Upper lobe of left lung (tissue), 6 donors: ENCODE data around the gene HS3ST5. TPM values are rescaled to one million over a fixed set of nuclear protein-coding genes. Genes with fewer than 3 reads are reported as not detected.

ENCODE experiments used
- ATAC-seq, 2 donors: fragments of 200-7000 bp; cut with Tn5 transposase; one replicate each; pipeline ENCODE4 v1.9.1; 2022; ENCODE audit warnings: mild to moderate bottlenecking in 2 of 2, moderate library complexity in 2 of 2; ENCODE audit not compliant: low FRiP score in 2 of 2
- DNase-seq, 2 donors: peaks; one replicate each; pipeline ENCODE4 v3.0.0-alpha.2; 2019 to 2020
- H3K27ac ChIP-seq, 4 donors: fragments of 200-600 bp; sonication (generic); one replicate each; pipeline ENCODE4 v1.5.1; 2016 to 2019
- H3K27me3 ChIP-seq, 4 donors: fragments of 200-600 bp; sonication (generic); one replicate each; pipeline ENCODE4 v1.5.1; 2017 to 2019
- H3K36me3 ChIP-seq, 4 donors: fragments of 200-600 bp; sonication (generic); one replicate each; pipeline ENCODE4 v1.5.1; 2016 to 2019
- H3K4me1 ChIP-seq, 4 donors: fragments of 200-600 bp; sonication (generic); one replicate each; pipeline ENCODE4 v1.5.1; 2018 to 2019
- H3K4me3 ChIP-seq, 4 donors: fragments of 200-600 bp; sonication (generic); one replicate each; pipeline ENCODE4 v1.5.1; 2017 to 2019; ENCODE audit warnings: mild to moderate bottlenecking in 2 of 4, moderate library complexity in 1 of 4
- H3K9me3 ChIP-seq, 4 donors: fragments of 200-600 bp; sonication (generic); one replicate each; pipeline ENCODE4 v1.5.1; 2018 to 2019
- CTCF ChIP-seq, 6 experiments: fragments of 450-650 bp in 4 of 6; fragments of 200-600 bp in 2 of 6; sonication (generic) in 2 of 6; IDR thresholded peaks; one replicate each; pipeline ENCODE4 v1.5.1; 2016 to 2019; ENCODE audit warnings: antibody characterized with exemption in 6 of 6
- EP300 ChIP-seq, 4 donors: sonication (generic); formaldehyde crosslinking; IDR thresholded peaks; one replicate each; pipeline ENCODE4 v1.5.1; 2017; ENCODE audit warnings: antibody characterized with exemption in 4 of 4, control low read depth in 2 of 4
- POLR2A ChIP-seq, 4 donors: fragments of 450-650 bp; IDR thresholded peaks; one replicate each; pipeline ENCODE4 v1.5.1; 2016 to 2017; ENCODE audit warnings: antibody characterized with exemption in 4 of 4, mild to moderate bottlenecking in 2 of 4
- POLR2AphosphoS5 ChIP-seq, 2 donors: sonication (generic); formaldehyde crosslinking; IDR thresholded peaks; one replicate each; pipeline ENCODE4 v1.5.1; 2017; ENCODE audit warnings: antibody characterized with exemption in 2 of 2
- WGBS, 2 donors: methylation state at CpG; one replicate each; pipeline ENCODE4 v1.1.5; 2017 to 2018; 5-methylcytosine and 5-hydroxymethylcytosine counted together
- total RNA-seq, 6 donors: library from RNA; depleted of rRNA in 4 of 6; stranded (reverse); fragments of >200 nt in 4 of 6; gene quantifications; one replicate each; pipeline versions ENCODE4 v1.1.0 to v1.2.1, GENCODE V29; 2016 to 2021
- donor health status: DM: no; HTN: no; CAD: no; lungs with moderate emphysema.
- donor health status: DM: no; HTN: yes; CAD: no; lungs with severe emphysema.

Gene HS3ST5
- total RNA-seq, 6 donors from 2014 or later: 0.17 to 0.52 (median 0.30) TPM; not detected in 1

GRCh38 chr6:114040871-114041270 lies 302.0 kb downstream of the HS3ST5 start:
- TF ChIP-seq POLR2AphosphoS5 (IDR thresholded peaks at IDR 0.05) (no peak), CTCF (IDR thresholded peaks at IDR 0.05) (no peak), POLR2A (IDR thresholded peaks at IDR 0.05) (no peak), EP300 (IDR thresholded peaks at IDR 0.05) (no peak)
- Histone ChIP-seq H3K9me3 (no peaks in the 10 kb centered on the region), H3K36me3 (no peaks in the 10 kb centered on the region), H3K27me3 (no peaks in the 10 kb centered on the region), H3K4me1 (no peaks in the 10 kb centered on the region), H3K4me3 (no peak overlapping the region), H3K27ac (no peak overlapping the region)
- no peak for ATAC-seq
- 53 to 66% methylated on average over 2 of the region's 2 CpGs for WGBS, 2 donors
- no peak for DNase-seq

GRCh38 chr6:114039841-114040240 lies 303.0 kb downstream of the HS3ST5 start:
- H3K9me3 ChIP-seq: no peaks in the 10 kb centered on the region
- H3K4me1 ChIP-seq: no peaks in the 10 kb centered on the region
- TF ChIP-seq CTCF (IDR thresholded peaks at IDR 0.05): no peak
- TF ChIP-seq POLR2AphosphoS5 (IDR thresholded peaks at IDR 0.05): no peak
- no peak for TF ChIP-seq EP300 (IDR thresholded peaks at IDR 0.05)
- TF ChIP-seq POLR2A (IDR thresholded peaks at IDR 0.05): no peak
- H3K27me3 ChIP-seq: no peaks in the 10 kb centered on the region
- 62 to 86% methylated on average over 2 of the region's 2 CpGs for WGBS, 2 donors
- H3K27ac ChIP-seq: no peak overlapping the region
- ATAC-seq: peak in 1 of 2 donors; percentile 15
- H3K36me3 ChIP-seq: no peaks in the 10 kb centered on the region
- H3K4me3 ChIP-seq: no peak overlapping the region
- DNase-seq: no peak

GRCh38 chr6:114033606-114034005 lies 309.2 kb downstream of the HS3ST5 start:
- no peak overlapping the region for H3K27ac ChIP-seq
- H3K36me3 ChIP-seq: no peaks in the 10 kb centered on the region
- DNase-seq (no peak), ATAC-seq (no peak)
- H3K4me3 ChIP-seq: no peak overlapping the region
- no peaks in the 10 kb centered on the region for H3K9me3 ChIP-seq
- no peaks in the 10 kb centered on the region for H3K4me1 ChIP-seq
- no peak for TF ChIP-seq POLR2AphosphoS5 (IDR thresholded peaks at IDR 0.05)
- H3K27me3 ChIP-seq: no peaks in the 10 kb centered on the region

- ATAC-seq: no peak
- Histone ChIP-seq H3K4me3 (no peak overlapping the region), H3K27ac (no peak overlapping the region), H3K9me3 (no peaks in the 10 kb centered on the region), H3K27me3 (no peaks in the 10 kb centered on the region), H3K4me1 (no peaks in the 10 kb centered on the region), H3K36me3 (no peaks in the 10 kb centered on the region)
- no peak for TF ChIP-seq POLR2AphosphoS5 (IDR thresholded peaks at IDR 0.05)
- no peak for TF ChIP-seq EP300 (IDR thresholded peaks at IDR 0.05)
- TF ChIP-seq CTCF (IDR thresholded peaks at IDR 0.05): no peak
- no peak for TF ChIP-seq POLR2A (IDR thresholded peaks at IDR 0.05)
- no peak for DNase-seq
- WGBS, 2 donors: 49 to 63% methylated on average over 3 of the region's 3 CpGs
These were observed 310.1 kb downstream of the HS3ST5 start for GRCh38 chr6:114032721-114033120.

GRCh38 chr6:114030767-114031166 lies 312.1 kb downstream of the HS3ST5 start:
- Histone ChIP-seq H3K4me1 (no peaks in the 10 kb centered on the region), H3K4me3 (no peak overlapping the region), H3K27me3 (no peaks in the 10 kb centered on the region), H3K27ac (no peak overlapping the region), H3K9me3 (no peaks in the 10 kb centered on the region), H3K36me3 (no peaks in the 10 kb centered on the region)
- 75 to 78% methylated on average over 6 of the region's 6 CpGs for WGBS, 2 donors
- no peak for TF ChIP-seq CTCF (IDR thresholded peaks at IDR 0.05)
- no peak for TF ChIP-seq POLR2AphosphoS5 (IDR thresholded peaks at IDR 0.05)
- TF ChIP-seq POLR2A (IDR thresholded peaks at IDR 0.05): no peak
- no peak for TF ChIP-seq EP300 (IDR thresholded peaks at IDR 0.05)
- no peak for ATAC-seq
- DNase-seq: no peak
